Muscle layer of duodenum (tissue), 2 donors: ENCODE measurements around the gene DNMT3B.

Experiments used
- H3K27ac ChIP-seq: one replicate; pipeline ENCODE4 v1.7.0; 2013; ENCODE audit warnings: mild to moderate bottlenecking, low read length
- H3K27me3 ChIP-seq: one replicate; pipeline ENCODE4 v1.7.0; 2013; ENCODE audit warnings: low read depth, mild to moderate bottlenecking, control low read depth, low read length
- H3K36me3 ChIP-seq, 2 donors: one replicate each; pipeline ENCODE4 v1.7.0; 2013; ENCODE audit warnings: low read length in 2 of 2, control low read depth in 1 of 2, mild to moderate bottlenecking in 1 of 2; ENCODE audit not compliant: insufficient read depth in 2 of 2, control insufficient read depth in 1 of 2
- H3K4me1 ChIP-seq, 2 donors: one replicate each; pipeline ENCODE4 v1.7.0; 2013; ENCODE audit warnings: low read length in 2 of 2, mild to moderate bottlenecking in 2 of 2, control low read depth in 1 of 2, moderate library complexity in 1 of 2; ENCODE audit not compliant: insufficient read depth in 2 of 2, control insufficient read depth in 1 of 2
- H3K4me3 ChIP-seq, 2 donors: one replicate each; pipeline ENCODE4 v1.7.0; 2013; ENCODE audit warnings: low read length in 2 of 2, low read depth in 1 of 2, mild to moderate bottlenecking in 1 of 2
- H3K9me3 ChIP-seq, 2 donors: one replicate each; pipeline ENCODE4 v1.7.0; 2013; ENCODE audit warnings: low read length in 2 of 2, control low read depth in 1 of 2, mild to moderate bottlenecking in 1 of 2; ENCODE audit not compliant: control insufficient read depth in 1 of 2
- donor health status: healthy.

DNMT3B gene

GRCh38 chr20:32834972-32835371 is 72.8 kb downstream of the DNMT3B start:
- H3K4me1 ChIP-seq = peaks cover 4% of the 10 kb centered on the region in 2 donors
- H3K27ac ChIP-seq = no peak overlapping the region
- H3K27me3 ChIP-seq = no peaks in the 10 kb centered on the region
- no peaks in the 10 kb centered on the region for H3K9me3 ChIP-seq
- H3K4me3 ChIP-seq = no peak overlapping the region
- H3K36me3 ChIP-seq = peaks cover 41% of the 10 kb centered on the region in 2 donors

GRCh38 chr20:32837157-32837556 is 75.0 kb downstream of the DNMT3B start:
- Histone ChIP-seq H3K9me3 (no peaks in the 10 kb centered on the region), H3K4me3 (no peak overlapping the region), H3K27me3 (no peaks in the 10 kb centered on the region), H3K27ac (no peak overlapping the region), H3K36me3 (peaks cover 45 to 48% of the 10 kb centered on the region in 2 donors), H3K4me1 (no peaks in the 10 kb centered on the region)

DNA sequence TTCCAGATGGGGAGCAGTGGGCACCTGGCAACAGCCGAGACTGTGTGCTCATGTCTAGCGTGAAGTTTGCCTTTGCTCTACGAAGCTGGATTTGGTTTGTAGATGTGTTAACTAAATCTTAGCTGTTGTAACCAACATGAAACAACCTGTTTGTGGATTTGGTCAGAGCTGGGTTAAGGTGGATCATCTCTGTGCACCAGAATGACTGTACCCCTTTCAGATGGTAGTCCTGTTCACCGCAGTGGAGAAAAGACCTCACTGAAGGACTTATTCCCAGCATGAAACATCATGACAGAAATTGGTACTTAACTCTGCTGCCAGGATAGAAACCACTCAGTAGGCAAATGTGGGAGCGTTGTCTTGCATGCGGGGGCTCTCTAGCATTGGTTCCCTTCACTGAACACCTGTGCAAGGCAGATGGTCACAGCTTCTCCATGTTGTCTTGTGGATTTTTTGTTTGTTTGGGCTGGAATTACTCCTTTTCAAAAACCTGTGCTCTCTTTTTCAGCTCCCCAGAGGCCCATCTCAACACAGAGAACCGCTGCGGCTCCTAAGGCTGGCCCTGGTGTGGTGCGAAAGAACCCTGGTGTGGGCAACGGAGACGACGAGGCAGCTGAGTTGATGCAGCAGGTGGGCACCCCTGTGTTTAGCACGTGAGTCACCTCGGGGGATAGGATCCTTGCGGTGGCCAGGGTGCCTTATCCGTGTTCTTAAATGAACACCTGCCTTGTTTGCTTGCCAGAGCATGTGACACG is 77.2 kb downstream of the DNMT3B start:
- H3K36me3 ChIP-seq = peaks cover 40 to 61% of the 10 kb centered on the region in 2 donors
- H3K27me3 ChIP-seq = no peaks in the 10 kb centered on the region
- no peaks in the 10 kb centered on the region for H3K4me1 ChIP-seq
- no peak overlapping the region for H3K4me3 ChIP-seq
- H3K9me3 ChIP-seq = no peaks in the 10 kb centered on the region
- no peak overlapping the region for H3K27ac ChIP-seq

GRCh38 chr20:32839982-32840285 is 77.7 kb downstream of the DNMT3B start:
- peaks cover 40 to 60% of the 10 kb centered on the region in 2 donors for H3K36me3 ChIP-seq
- H3K4me1 ChIP-seq = no peaks in the 10 kb centered on the region
- no peaks in the 10 kb centered on the region for H3K27me3 ChIP-seq
- H3K27ac ChIP-seq = no peak overlapping the region
- H3K4me3 ChIP-seq = no peak overlapping the region
- no peaks in the 10 kb centered on the region for H3K9me3 ChIP-seq

DNA sequence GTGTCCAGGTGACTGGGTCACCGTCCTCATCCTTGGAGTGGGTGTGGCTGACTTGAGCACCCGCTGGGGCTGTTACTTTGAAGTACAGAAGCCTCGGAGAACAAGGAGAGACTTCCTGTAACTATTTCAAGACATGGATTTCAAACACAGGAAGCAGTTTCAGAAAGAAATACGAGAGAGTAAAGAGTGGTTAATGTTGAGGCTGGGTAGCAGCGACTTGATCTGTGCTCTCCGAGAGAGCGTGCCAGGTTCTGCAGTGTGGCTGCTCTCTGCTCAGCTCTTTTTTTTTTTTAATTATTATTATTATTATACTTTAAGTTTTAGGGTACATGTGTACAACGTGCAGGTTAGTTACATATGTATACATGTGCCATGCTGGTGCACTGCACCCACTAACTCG is 79.0 kb downstream of the DNMT3B start:
- no peak overlapping the region for H3K4me3 ChIP-seq
- H3K27me3 ChIP-seq = no peaks in the 10 kb centered on the region
- H3K27ac ChIP-seq = no peak overlapping the region
- H3K9me3 ChIP-seq = no peaks in the 10 kb centered on the region
- peaks cover 42 to 52% of the 10 kb centered on the region in 2 donors for H3K36me3 ChIP-seq
- peaks cover 0 to 3% of the 10 kb centered on the region in 2 donors for H3K4me1 ChIP-seq

DNA sequence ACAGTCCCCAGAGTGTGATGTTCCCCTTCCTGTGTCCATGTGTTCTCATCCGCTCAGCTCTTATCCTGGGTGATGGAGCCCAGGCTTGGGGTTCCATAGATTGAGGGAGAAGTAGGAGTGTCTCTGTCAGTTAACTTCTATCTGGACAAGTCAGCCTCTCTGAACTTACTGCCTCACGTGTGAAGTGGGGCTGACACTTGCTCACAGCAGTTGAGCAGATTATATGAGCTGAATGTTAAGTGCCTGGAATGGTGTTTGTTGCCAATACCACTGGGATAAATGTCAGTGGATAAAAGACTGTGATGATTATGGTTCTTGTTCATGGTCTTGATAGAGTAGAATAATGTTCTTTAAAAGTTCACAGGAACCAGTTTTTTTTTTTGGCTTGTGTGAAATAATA is 79.4 kb downstream of the DNMT3B start:
- Histone ChIP-seq H3K4me3 (no peak overlapping the region), H3K27ac (no peak overlapping the region), H3K4me1 (peaks cover 0 to 3% of the 10 kb centered on the region in 2 donors), H3K27me3 (no peaks in the 10 kb centered on the region), H3K36me3 (peaks cover 43 to 49% of the 10 kb centered on the region in 2 donors), H3K9me3 (no peaks in the 10 kb centered on the region)

DNA sequence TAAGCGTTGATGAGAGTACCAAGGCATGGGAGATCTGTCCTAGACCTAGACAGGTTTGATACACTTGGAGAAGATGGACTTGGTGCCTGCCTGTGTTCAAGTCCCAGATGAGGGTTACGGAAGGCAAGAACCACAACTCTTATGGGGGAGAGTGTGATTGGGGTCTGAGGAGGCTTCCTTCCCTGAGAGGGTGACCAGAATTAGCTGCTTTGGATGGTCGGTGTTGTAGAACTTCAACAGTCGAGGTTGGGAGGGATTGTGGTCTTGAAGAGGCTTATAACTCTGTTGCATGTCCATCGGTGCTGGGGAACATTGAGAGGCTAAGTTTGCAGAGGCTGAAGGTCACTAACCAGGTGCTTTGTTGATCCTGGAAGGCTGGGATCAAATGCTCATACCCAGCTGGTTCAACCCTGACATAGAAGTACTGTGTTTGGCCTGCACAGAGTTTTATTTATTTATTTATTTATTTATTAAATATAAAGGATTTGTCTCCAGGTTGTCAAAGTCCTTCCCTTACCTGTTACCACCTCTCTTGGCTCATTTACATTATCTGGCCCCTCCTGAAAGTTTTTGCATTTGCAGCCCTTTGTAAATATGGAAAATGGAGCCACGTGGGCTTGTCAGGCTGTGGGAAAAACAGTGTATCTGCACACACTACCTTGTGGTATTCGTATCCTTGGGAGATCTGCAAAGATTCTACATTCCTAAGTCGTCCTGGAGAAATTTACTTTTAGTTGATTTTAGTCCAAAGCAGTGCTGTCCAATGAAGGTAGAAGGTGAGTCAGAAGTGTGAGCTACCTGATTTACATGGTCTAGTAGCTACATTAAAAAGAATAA is 80.7 kb downstream of the DNMT3B start:
- H3K27ac ChIP-seq = no peak overlapping the region
- H3K4me1 ChIP-seq = peaks cover 0 to 3% of the 10 kb centered on the region in 2 donors
- peaks cover 47 to 52% of the 10 kb centered on the region in 2 donors for H3K36me3 ChIP-seq
- no peaks in the 10 kb centered on the region for H3K27me3 ChIP-seq
- H3K4me3 ChIP-seq = no peak overlapping the region
- H3K9me3 ChIP-seq = no peaks in the 10 kb centered on the region

GRCh38 chr20:32845786-32846185 is 83.6 kb downstream of the DNMT3B start:
- H3K9me3 ChIP-seq = no peaks in the 10 kb centered on the region
- peaks cover 32 to 55% of the 10 kb centered on the region in 2 donors for H3K36me3 ChIP-seq
- no peak overlapping the region for H3K27ac ChIP-seq

DNA sequence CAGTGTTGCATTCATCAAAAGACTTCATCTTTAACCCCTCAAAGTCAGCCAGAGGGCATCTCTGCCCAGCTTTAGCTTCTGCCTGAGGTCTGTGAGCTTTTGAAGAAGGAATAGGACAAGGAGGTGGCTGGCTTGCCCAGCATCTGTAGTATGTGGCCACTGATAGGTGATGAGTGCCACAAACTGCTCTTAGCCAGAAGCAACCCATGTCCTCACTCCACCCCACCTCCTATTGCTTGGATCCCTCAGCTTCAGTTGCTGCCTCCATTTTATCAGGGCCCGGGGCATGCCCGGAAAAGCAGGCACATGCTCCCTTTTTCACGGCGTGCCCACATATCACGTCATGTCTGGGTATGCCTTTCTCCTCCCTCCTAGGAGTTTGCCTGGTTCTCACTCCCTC is 84.7 kb downstream of the DNMT3B start:
- Histone ChIP-seq H3K36me3 (peaks cover 33 to 59% of the 10 kb centered on the region in 2 donors), H3K27ac (no peak overlapping the region), H3K4me1 (peaks cover 0 to 8% of the 10 kb centered on the region in 2 donors), H3K4me3 (no peak overlapping the region), H3K9me3 (no peaks in the 10 kb centered on the region), H3K27me3 (no peaks in the 10 kb centered on the region)

More at GRCh38 chr20:32845786-32846185, 83.6 kb downstream of the DNMT3B start:
- Histone ChIP-seq H3K4me1 (peaks cover 0 to 3% of the 10 kb centered on the region in 2 donors), H3K27me3 (no peaks in the 10 kb centered on the region), H3K4me3 (no peak overlapping the region)

DNA sequence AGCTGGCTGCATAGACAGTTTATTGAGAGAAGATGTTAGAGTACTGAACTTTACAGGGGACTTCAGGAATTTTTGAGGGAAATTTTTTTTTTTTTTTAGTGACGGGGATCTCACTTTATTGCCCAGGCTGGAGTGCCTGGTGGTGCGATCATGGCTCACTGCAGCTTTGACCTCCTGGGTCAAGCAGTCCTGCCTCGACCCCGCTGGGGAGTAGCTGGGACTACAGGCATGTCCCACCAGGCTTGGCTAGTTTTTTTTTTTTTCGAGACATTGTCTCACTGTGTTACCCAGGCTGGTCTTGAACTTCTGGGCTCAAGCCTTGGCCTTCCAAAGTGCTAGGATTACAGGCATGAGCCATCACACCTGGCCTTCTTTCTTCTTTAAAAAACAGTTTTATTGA is 85.8 kb downstream of the DNMT3B start:
- Histone ChIP-seq H3K9me3 (no peaks in the 10 kb centered on the region), H3K4me3 (no peak overlapping the region), H3K27ac (no peak overlapping the region), H3K4me1 (peaks cover 0 to 8% of the 10 kb centered on the region in 2 donors), H3K27me3 (no peaks in the 10 kb centered on the region), H3K36me3 (peaks cover 28 to 55% of the 10 kb centered on the region in 2 donors)

DNA sequence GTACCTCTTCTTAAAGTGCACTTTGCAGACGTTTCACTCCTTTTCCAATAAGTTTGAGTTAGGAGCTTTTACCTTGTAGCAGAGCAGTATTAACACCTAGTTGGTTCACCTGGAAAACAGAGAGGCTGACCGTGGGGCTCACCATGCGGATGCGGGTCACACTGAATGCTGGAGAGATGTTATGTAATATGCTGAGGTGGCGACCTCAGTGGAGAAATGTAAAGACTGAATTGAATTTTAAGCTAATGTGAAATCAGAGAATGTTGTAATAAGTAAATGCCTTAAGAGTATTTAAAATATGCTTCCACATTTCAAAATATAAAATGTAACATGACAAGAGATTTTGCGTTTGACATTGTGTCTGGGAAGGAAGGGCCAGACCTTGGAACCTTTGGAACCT is 86.7 kb downstream of the DNMT3B start:
- no peak overlapping the region for H3K27ac ChIP-seq
- peaks cover 28 to 54% of the 10 kb centered on the region in 2 donors for H3K36me3 ChIP-seq
- no peaks in the 10 kb centered on the region for H3K27me3 ChIP-seq
- no peak overlapping the region for H3K4me3 ChIP-seq
- peaks cover 0 to 8% of the 10 kb centered on the region in 2 donors for H3K4me1 ChIP-seq
- no peaks in the 10 kb centered on the region for H3K9me3 ChIP-seq
